HepG2 (cell line): ENCODE measurements around the gene CD302. TPM values are rescaled to one million over a fixed set of nuclear protein-coding genes. Genes with fewer than 3 reads are reported as not detected.
A peak's percentile ranks its signal among the peaks of the same experiment; 100 is the strongest.

Source experiments
- HMGXB3 ChIP-seq: sonication (generic); formaldehyde crosslinking; IDR thresholded peaks from 2 replicates; pipeline ENCODE4 v1.4.0; 2020; ENCODE audit warnings: missing genetic modification reagents, borderline replicate concordance
- HNRNPLL ChIP-seq: fragments of 200-400 bp; formaldehyde crosslinking; IDR thresholded peaks from 2 replicates; pipeline ENCODE4 v1.6.1; 2017; ENCODE audit warnings: mild to moderate bottlenecking, low read depth, low read length; ENCODE audit not compliant: poor library complexity, severe bottlenecking
- JUNB ChIP-seq: sonication (generic); formaldehyde crosslinking; IDR thresholded peaks from 2 replicates; pipeline ENCODE4 v1.8.0; 2022; ENCODE audit warnings: missing genetic modification reagents, mild to moderate bottlenecking, borderline replicate concordance
- KDM2A ChIP-seq: sonication (generic); formaldehyde crosslinking; IDR thresholded peaks from 2 replicates; pipeline ENCODE4 v1.4.0; 2020; ENCODE audit warnings: low read depth, missing genetic modification reagents, borderline replicate concordance
- MEF2D ChIP-seq: sonication (generic); formaldehyde crosslinking; IDR thresholded peaks from 2 replicates; pipeline ENCODE4 v1.5.1; 2020; ENCODE audit warnings: mild to moderate bottlenecking, missing genetic modification reagents
- NFE2L1 ChIP-seq: sonication (generic); formaldehyde crosslinking; IDR thresholded peaks from 2 replicates; pipeline ENCODE4 v1.4.0; 2020; ENCODE audit warnings: missing genetic modification reagents, mild to moderate bottlenecking, borderline replicate concordance
- NONO ChIP-seq, 2 experiments: fragments of 450-650 bp in 1 of 2; sonication (generic) in 1 of 2; formaldehyde crosslinking in 1 of 2; IDR thresholded peaks in 1 of 2; conservative IDR thresholded peaks in 1 of 2; 2 replicates each; pipeline versions ENCODE4 v1.6.1 to v1.8.0; 2017 to 2022; ENCODE audit warnings: mild to moderate bottlenecking in 1 of 2, missing genetic modification reagents in 1 of 2, moderate library complexity in 1 of 2
- PAF1 ChIP-seq: IDR thresholded peaks from 2 replicates; pipeline ENCODE4 v1.6.1; 2016; ENCODE audit warnings: missing genetic modification reagents, missing compliant biosample characterization
- POLR2G ChIP-seq: fragments of 200-400 bp; formaldehyde crosslinking; IDR thresholded peaks from 2 replicates; pipeline ENCODE4 v1.6.1; 2018; ENCODE audit warnings: mild to moderate bottlenecking, low read depth, low read length, moderate library complexity
- PRDM4 ChIP-seq: sonication (generic); formaldehyde crosslinking; IDR thresholded peaks from 2 replicates; pipeline ENCODE4 v1.9.0; 2021; ENCODE audit warnings: missing genetic modification reagents, borderline replicate concordance
- RARA ChIP-seq: IDR thresholded peaks from 2 replicates; pipeline ENCODE4 v1.6.1; 2016; ENCODE audit warnings: missing genetic modification reagents, missing compliant biosample characterization
- RFX5 ChIP-seq: IDR thresholded peaks from 2 replicates; pipeline ENCODE4 v1.6.1; 2011; ENCODE audit warnings: low read depth, low read length, improper control_type of control experiment
- SYNCRIP ChIP-seq: fragments of 200-400 bp; formaldehyde crosslinking; IDR thresholded peaks from 2 replicates; pipeline ENCODE4 v1.6.1; 2018; ENCODE audit warnings: mild to moderate bottlenecking, low read depth, low read length; ENCODE audit not compliant: insufficient read depth
- ZFP41 ChIP-seq: sonication (generic); formaldehyde crosslinking; IDR thresholded peaks from 2 replicates; pipeline ENCODE4 v1.4.0; 2020; ENCODE audit warnings: mild to moderate bottlenecking, missing genetic modification reagents, borderline replicate concordance
- ZNF256 ChIP-seq: sonication (generic); formaldehyde crosslinking; conservative IDR thresholded peaks from 2 replicates; pipeline ENCODE4 v1.4.0; 2020; ENCODE audit warnings: missing genetic modification reagents
- ZNF274 ChIP-seq: sonication (generic); formaldehyde crosslinking; IDR thresholded peaks from 2 replicates; pipeline ENCODE4 v1.5.1; 2020; ENCODE audit warnings: mild to moderate bottlenecking, missing genetic modification reagents
- ZNF550 ChIP-seq: sonication (generic); formaldehyde crosslinking; IDR thresholded peaks from 2 replicates; pipeline ENCODE4 v1.4.0; 2020; ENCODE audit warnings: mild to moderate bottlenecking, missing genetic modification reagents, borderline replicate concordance
- ZNF614 ChIP-seq: IDR thresholded peaks from 2 replicates; pipeline ENCODE4 v1.6.1; 2018; ENCODE audit warnings: missing biosample characterization, missing genetic modification reagents, inconsistent platforms, borderline replicate concordance
- ZNF703 ChIP-seq: sonication (generic); formaldehyde crosslinking; IDR thresholded peaks from 2 replicates; pipeline ENCODE4 v1.5.1; 2020; ENCODE audit warnings: missing genetic modification reagents, mild to moderate bottlenecking, moderate library complexity, borderline replicate concordance
- ZXDC ChIP-seq: sonication (generic); formaldehyde crosslinking; IDR thresholded peaks from 2 replicates; pipeline ENCODE4 v1.5.0; 2020; ENCODE audit warnings: mild to moderate bottlenecking, missing genetic modification reagents
- polyA plus RNA-seq, 8 experiments: library from polyadenylated mRNA; depleted of rRNA in 3 of 8; stranded (reverse) in 7 of 8; unstranded in 1 of 8; fragments of >200 nt; fragmentation: Illumina TruSeq in 4 of 8; extraction: Trizol in 4 of 8; gene quantifications; 2 replicates each; pipeline versions ENCODE4 v1.2.1 to v1.2.3, GENCODE V29; 2011 to 2016; ENCODE audit warnings: low read depth in 4 of 8, missing spikeins in 1 of 8, mixed read lengths in 1 of 8; ENCODE audit not compliant: insufficient read depth in 1 of 8
- total RNA-seq, 5 experiments: library from RNA; depleted of rRNA; stranded (reverse); fragments of >200 nt; fragmentation: Illumina TruSeq; extraction: Trizol; gene quantifications; 2 replicates each; pipeline ENCODE4 v1.2.3, GENCODE V29; 2016; ENCODE audit warnings: low read depth in 1 of 5

CD302 gene
- total and polyA plus RNA-seq, 2 of the 13 experiments (the other 11 are each of a cell fraction or from before 2014, with no cell fraction given), result 8.0 to 15.6 TPM

- TF ChIP-seq HMGXB3, result no peak
- no peak for TF ChIP-seq HNRNPLL
- TF ChIP-seq ZNF550, result no peak
- no peak for TF ChIP-seq NFE2L1 (CRISPR knock-in tag)
- TF ChIP-seq ZNF256 (CRISPR knock-in tag), result no peak
- TF ChIP-seq ZNF614 (CRISPR knock-in tag), result no peak
- TF ChIP-seq ZXDC (CRISPR knock-in tag), result no peak
- no peak for TF ChIP-seq MEF2D (CRISPR knock-in tag)
- no peak for TF ChIP-seq RFX5
- peak; percentile 64; the same call in 1 of the 2 replicates for TF ChIP-seq POLR2G
- TF ChIP-seq ZNF274 (CRISPR knock-in tag), result no peak
- no peak for TF ChIP-seq JUNB (CRISPR knock-in tag)
- no peak for TF ChIP-seq KDM2A (CRISPR knock-in tag)
- TF ChIP-seq ZNF703 (CRISPR knock-in tag), result no peak
- TF ChIP-seq PRDM4 (CRISPR knock-in tag), result no peak
- TF ChIP-seq SYNCRIP, result no peak
- TF ChIP-seq RARA, result no peak
- TF ChIP-seq PAF1 (CRISPR knock-in tag), result peak; percentile 39; the same call in 1 of the 2 replicates
- no peak for TF ChIP-seq NONO (IDR thresholded peaks at IDR 0.05)
- no peak for TF ChIP-seq NONO (CRISPR knock-in tag; conservative IDR thresholded peaks at IDR 0.05)
- TF ChIP-seq ZFP41 (CRISPR knock-in tag), result no peak
These were observed 23.5 kb downstream of the CD302 start (continued) for GRCh38 chr2:159774370-159774990.
